ENCODE measurements around the gene BBOX1. TPM values are rescaled to one million over a fixed set of nuclear protein-coding genes. Genes with fewer than 3 reads are reported as not detected.

Gene BBOX1
- total RNA-seq, 1 experiment from 2014 or later, result not detected

DNA sequence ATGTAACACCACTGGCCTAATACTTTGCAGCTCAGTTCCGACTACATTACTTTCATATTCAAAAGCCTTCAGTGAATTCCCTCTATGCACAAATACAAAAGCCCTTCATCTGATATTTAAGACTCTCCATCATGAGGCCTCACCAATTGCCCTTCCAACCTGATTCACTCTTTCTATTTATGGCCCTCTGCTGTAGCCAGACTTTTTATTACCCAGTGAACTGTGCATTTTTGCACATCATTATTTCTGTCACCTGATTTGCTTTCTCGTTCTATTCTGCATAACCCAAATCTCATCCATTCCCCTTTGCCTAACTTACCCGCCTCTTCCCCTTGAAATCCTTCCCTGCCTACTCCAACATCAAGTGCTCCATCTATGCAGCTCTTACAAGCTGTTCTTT is 78.3 kb downstream of the BBOX1 start:
- no peak for DNase-seq (ENCODE audit: low spot score)
- TF ChIP-seq EZH2 (IDR thresholded peaks at IDR 0.05; ENCODE audit: borderline replicate concordance, low read depth, low read length, poor library complexity, severe bottlenecking), result no peak
- TF ChIP-seq, protein P1, sequence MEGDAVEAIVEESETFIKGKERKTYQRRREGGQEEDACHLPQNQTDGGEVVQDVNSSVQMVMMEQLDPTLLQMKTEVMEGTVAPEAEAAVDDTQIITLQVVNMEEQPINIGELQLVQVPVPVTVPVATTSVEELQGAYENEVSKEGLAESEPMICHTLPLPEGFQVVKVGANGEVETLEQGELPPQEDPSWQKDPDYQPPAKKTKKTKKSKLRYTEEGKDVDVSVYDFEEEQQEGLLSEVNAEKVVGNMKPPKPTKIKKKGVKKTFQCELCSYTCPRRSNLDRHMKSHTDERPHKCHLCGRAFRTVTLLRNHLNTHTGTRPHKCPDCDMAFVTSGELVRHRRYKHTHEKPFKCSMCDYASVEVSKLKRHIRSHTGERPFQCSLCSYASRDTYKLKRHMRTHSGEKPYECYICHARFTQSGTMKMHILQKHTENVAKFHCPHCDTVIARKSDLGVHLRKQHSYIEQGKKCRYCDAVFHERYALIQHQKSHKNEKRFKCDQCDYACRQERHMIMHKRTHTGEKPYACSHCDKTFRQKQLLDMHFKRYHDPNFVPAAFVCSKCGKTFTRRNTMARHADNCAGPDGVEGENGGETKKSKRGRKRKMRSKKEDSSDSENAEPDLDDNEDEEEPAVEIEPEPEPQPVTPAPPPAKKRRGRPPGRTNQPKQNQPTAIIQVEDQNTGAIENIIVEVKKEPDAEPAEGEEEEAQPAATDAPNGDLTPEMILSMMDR (conservative IDR thresholded peaks at IDR 0.05; ENCODE audit: low read depth, low read length), result no peak
- Histone ChIP-seq H3K9me3 (ENCODE audit: low read depth, low read length, poor library complexity, severe bottlenecking) (no peaks in the 10 kb centered on the region), H3K27ac (ENCODE audit: low read depth, low read length, poor library complexity, severe bottlenecking) (no peak overlapping the region), H3K27me3 (replicated peaks; ENCODE audit: insufficient read depth, low read depth, low read length, poor library complexity) (peaks cover 44% of the 10 kb centered on the region), H3K4me1 (ENCODE audit: insufficient read depth, low read length, poor library complexity, severe bottlenecking) (no peaks in the 10 kb centered on the region), H3K36me3 (ENCODE audit: insufficient read depth, low read length, poor library complexity, severe bottlenecking) (no peaks in the 10 kb centered on the region), H3K4me3 (ENCODE audit: low read depth, low read length, poor library complexity, severe bottlenecking) (no peak overlapping the region)
- POLR2A ChIA-PET (ENCODE audit: low non-redundant PET), result no interaction called here
- CTCF ChIA-PET, result no interaction called here
- BruUV-seq (replicated peaks), result no TSS peak
- intact Hi-C loops (cut with micrococcal nuclease; ENCODE audit: unreplicated experiment), result no loop called here

DNA sequence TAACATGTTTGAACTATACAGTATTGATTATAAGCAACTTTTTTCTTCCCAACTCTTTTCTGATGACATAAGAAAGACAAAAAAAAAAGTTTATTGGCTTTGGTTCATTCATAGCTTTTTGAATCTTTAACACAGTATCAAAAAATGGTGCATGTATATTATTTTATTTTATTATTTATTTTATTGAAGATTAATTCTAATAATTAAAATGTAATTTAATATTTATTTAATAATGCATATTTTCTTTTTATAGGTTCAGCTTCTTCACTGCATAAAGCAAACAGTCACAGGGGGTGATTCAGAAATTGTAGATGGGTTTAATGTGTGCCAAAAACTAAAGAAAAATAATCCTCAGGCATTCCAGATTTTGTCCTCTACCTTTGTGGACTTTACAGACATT is 78.8 kb downstream of the BBOX1 start:
- Histone ChIP-seq H3K27ac (ENCODE audit: low read depth, low read length, poor library complexity, severe bottlenecking) (no peak overlapping the region), H3K4me3 (ENCODE audit: low read depth, low read length, poor library complexity, severe bottlenecking) (no peak overlapping the region), H3K27me3 (replicated peaks; ENCODE audit: insufficient read depth, low read depth, low read length, poor library complexity) (peaks cover 41% of the 10 kb centered on the region), H3K4me1 (ENCODE audit: insufficient read depth, low read length, poor library complexity, severe bottlenecking) (no peaks in the 10 kb centered on the region), H3K9me3 (ENCODE audit: low read depth, low read length, poor library complexity, severe bottlenecking) (no peaks in the 10 kb centered on the region), H3K36me3 (ENCODE audit: insufficient read depth, low read length, poor library complexity, severe bottlenecking) (no peaks in the 10 kb centered on the region)
- POLR2A ChIA-PET (ENCODE audit: low non-redundant PET), result no interaction called here
- CTCF ChIA-PET, result no interaction called here
- no peak for DNase-seq (ENCODE audit: low spot score)
- BruUV-seq (replicated peaks), result no TSS peak
- intact Hi-C loops (cut with micrococcal nuclease; ENCODE audit: unreplicated experiment), result no loop called here
- no peak for TF ChIP-seq EZH2 (IDR thresholded peaks at IDR 0.05; ENCODE audit: borderline replicate concordance, low read depth, low read length, poor library complexity, severe bottlenecking)
- TF ChIP-seq, protein P1 (conservative IDR thresholded peaks at IDR 0.05; ENCODE audit: low read depth, low read length), result no peak

DNA sequence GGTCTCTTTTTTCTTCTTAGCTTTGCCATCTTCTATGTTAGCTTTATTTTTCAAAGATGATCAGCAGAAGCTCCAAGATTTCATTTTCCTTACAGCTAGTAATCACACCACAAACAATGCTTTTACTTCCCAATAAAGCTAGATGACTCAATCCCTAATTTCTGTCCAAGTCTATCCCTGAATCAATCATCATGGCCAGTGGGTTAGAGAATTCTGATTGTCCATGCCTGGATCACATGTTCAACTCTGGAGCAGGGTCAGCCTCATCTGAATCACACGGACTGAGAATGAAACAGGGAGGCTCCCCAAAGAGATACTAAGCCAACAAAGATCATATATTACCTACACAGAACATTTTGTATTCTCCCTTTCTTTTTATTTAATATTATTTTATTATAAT is 79.6 kb downstream of the BBOX1 start:
- Histone ChIP-seq H3K36me3 (ENCODE audit: insufficient read depth, low read length, poor library complexity, severe bottlenecking) (no peaks in the 10 kb centered on the region), H3K4me3 (ENCODE audit: low read depth, low read length, poor library complexity, severe bottlenecking) (no peak overlapping the region), H3K4me1 (ENCODE audit: insufficient read depth, low read length, poor library complexity, severe bottlenecking) (no peaks in the 10 kb centered on the region), H3K27ac (ENCODE audit: low read depth, low read length, poor library complexity, severe bottlenecking) (no peak overlapping the region), H3K27me3 (replicated peaks; ENCODE audit: insufficient read depth, low read depth, low read length, poor library complexity) (peaks cover 36% of the 10 kb centered on the region), H3K9me3 (ENCODE audit: low read depth, low read length, poor library complexity, severe bottlenecking) (no peaks in the 10 kb centered on the region)
- BruUV-seq (replicated peaks), result no TSS peak
- intact Hi-C loops (cut with micrococcal nuclease; ENCODE audit: unreplicated experiment), result no loop called here
- ChIA-PET CTCF (no interaction called here), POLR2A (ENCODE audit: low non-redundant PET) (no interaction called here)
- DNase-seq (ENCODE audit: low spot score), result no peak
- TF ChIP-seq, protein P1 (conservative IDR thresholded peaks at IDR 0.05; ENCODE audit: low read depth, low read length), result no peak
- no peak for TF ChIP-seq EZH2 (IDR thresholded peaks at IDR 0.05; ENCODE audit: borderline replicate concordance, low read depth, low read length, poor library complexity, severe bottlenecking)

Data from A673 (cell line).